PC-9 (cell line): ENCODE results near the gene SERINC4. TPM values are rescaled to one million over a fixed set of nuclear protein-coding genes. Genes with fewer than 3 reads are reported as not detected.
"Not testable (repeated sequence)": the region's sequence is repeated elsewhere in the genome, so short reads cannot be mapped to it uniquely, and the experiment has no call there.

ENCODE experiments used
- BruUV-seq: library from RNA; stranded (reverse); fragments of 400-500 nt; replicated peaks from 2 replicates; lab custom pipeline; 2021; lab: Mats Ljungman, UMichigan
- CTCF ChIA-PET: fragments of 300-600 bp; sonication (Branson Sonifier 250); formaldehyde crosslinking; loops from one replicate; lab custom pipeline; 2022; ENCODE audit warnings: antibody characterized with exemption; lab: Charles Lee
- POLR2A ChIA-PET: fragments of 300-600 bp; sonication (Branson Sonifier 250); formaldehyde crosslinking; loops from one replicate; lab custom pipeline; 2022; ENCODE audit warnings: antibody characterized with exemption; ENCODE audit not compliant: unreplicated experiment; lab: Charles Lee
- DNase-seq, 2 experiments: peaks; one replicate each; pipeline versions ENCODE4 v3.0.0 to v3.0.0-alpha.2; 2015 to 2022; ENCODE audit warnings: mixed read lengths in 1 of 2
- H2AFZ ChIP-seq: fragments of 200-600 bp; sonication (generic); 2 replicates; pipeline ENCODE4 v1.8.1; 2017; ENCODE audit warnings: antibody characterized with exemption
- H3F3A ChIP-seq: fragments of 200-600 bp; sonication (generic); 2 replicates; pipeline ENCODE4 v1.8.1; 2017; ENCODE audit warnings: antibody characterized with exemption, mild to moderate bottlenecking, low read depth; ENCODE audit not compliant: insufficient read depth
- H3K27ac ChIP-seq: fragments of 200-600 bp; sonication (generic); 2 replicates; pipeline ENCODE4 v1.6.1; 2016; ENCODE audit warnings: mixed run types
- H3K27me3 ChIP-seq: fragments of 200-600 bp; sonication (generic); 2 replicates; pipeline ENCODE4 v1.6.1; 2016; ENCODE audit warnings: low read depth, mixed run types; ENCODE audit not compliant: insufficient read depth
- H3K36me3 ChIP-seq: fragments of 200-600 bp; sonication (generic); 2 replicates; pipeline ENCODE4 v1.6.1; 2016; ENCODE audit warnings: low read depth, mixed run types
- H3K4me1 ChIP-seq: fragments of 200-600 bp; sonication (generic); replicated peaks from 2 replicates; pipeline ENCODE4 v1.6.1; 2016; ENCODE audit warnings: mixed run types; ENCODE audit not compliant: insufficient read depth
- H3K4me2 ChIP-seq: fragments of 200-600 bp; sonication (generic); 2 replicates; pipeline ENCODE4 v1.6.1; 2017; ENCODE audit warnings: mixed run types
- H3K4me3 ChIP-seq: fragments of 200-600 bp; sonication (generic); 2 replicates; pipeline ENCODE4 v1.6.1; 2016; ENCODE audit warnings: mixed run types
- H3K79me2 ChIP-seq: fragments of 200-600 bp; sonication (generic); 2 replicates; pipeline ENCODE4 v1.6.1; 2017; ENCODE audit warnings: low read depth, mixed run types
- H3K9me2 ChIP-seq: fragments of 200-600 bp; sonication (generic); 2 replicates; pipeline ENCODE4 v1.8.1; 2017; ENCODE audit warnings: mild to moderate bottlenecking; ENCODE audit not compliant: insufficient read depth
- H3K9me3 ChIP-seq: fragments of 200-600 bp; sonication (generic); 2 replicates; pipeline ENCODE4 v1.8.1; 2016; ENCODE audit warnings: low read depth; ENCODE audit not compliant: insufficient read depth
- H4K20me1 ChIP-seq: fragments of 200-600 bp; sonication (generic); 2 replicates; pipeline ENCODE4 v1.8.1; 2017; ENCODE audit not compliant: insufficient read depth
- CTCF ChIP-seq: fragments of 200-600 bp; sonication (generic); conservative IDR thresholded peaks from 2 replicates; pipeline ENCODE4 v1.6.1; 2017; ENCODE audit warnings: mixed run types, antibody characterized with exemption, mild to moderate bottlenecking, moderate library complexity
- EZH2 ChIP-seq: fragments of 200-600 bp; sonication (generic); IDR thresholded peaks from 2 replicates; pipeline ENCODE4 v1.8.0; 2017; ENCODE audit warnings: antibody characterized with exemption, low read depth
- intact Hi-C: fragments of 100-400 bp; cut with micrococcal nuclease; formaldehyde crosslinking; loops from one replicate; pipeline ENCODE4 v1.10.0; 2022; ENCODE audit not compliant: unreplicated experiment
- total RNA-seq: library from RNA; stranded (reverse); gene quantifications from 2 replicates; pipeline ENCODE4 v1.2.3, GENCODE V29; 2021

SERINC4 gene
- total RNA-seq, 1 experiment from 2014 or later: 0.46 TPM

- peak overlapping the region; percentile 94; the same call in 1 of the 2 replicates for H2AFZ ChIP-seq
- BruUV-seq: no TSS peak
- peak overlapping the region; percentile 62 for H3K4me3 ChIP-seq
- CTCF ChIA-PET: no interaction called here
- H3K79me2 ChIP-seq: peaks cover 29% of the 10 kb centered on the region
- H3K4me2 ChIP-seq: peak overlapping the region; percentile 89
- H3K9me2 ChIP-seq: no peaks in the 10 kb centered on the region
- no peak overlapping the region for H3K27ac ChIP-seq
- H3K36me3 ChIP-seq: no peaks in the 10 kb centered on the region
- H4K20me1 ChIP-seq: no peaks in the 10 kb centered on the region
- intact Hi-C loops: loop anchor here (10.0 kb wide), 1 partner anchor 51 kb away; the partner anchor contains the start of gene ELL3
- no peaks in the 10 kb centered on the region for H3K9me3 ChIP-seq
- TF ChIP-seq CTCF: no peak
- no peak for TF ChIP-seq EZH2
- H3K27me3 ChIP-seq: no peaks in the 10 kb centered on the region
- H3F3A ChIP-seq: peaks cover 13% of the 10 kb centered on the region; the same call in 1 of the 2 replicates
- POLR2A ChIA-PET: no interaction called here
- peaks cover 28% of the 10 kb centered on the region for H3K4me1 ChIP-seq
- DNase-seq: no peak
Measured at GRCh38 chr15:43826029-43826507, 26.0 kb upstream of the SERINC4 start.

- H3K27me3 ChIP-seq, CTCF ChIA-PET, H2AFZ ChIP-seq, H3K4me3 ChIP-seq, BruUV-seq, H3K27ac ChIP-seq, H3K36me3 ChIP-seq, DNase-seq, H4K20me1 ChIP-seq, H3K9me3 ChIP-seq, H3K9me2 ChIP-seq: not testable (repeated sequence)
- H3F3A ChIP-seq: peaks cover 13% of the 10 kb centered on the region; the same call in 1 of the 2 replicates
- intact Hi-C loops: loop anchor here (10.0 kb wide), 1 partner anchor 51 kb away; the partner anchor contains the start of gene ELL3
- H3K79me2 ChIP-seq: peaks cover 37% of the 10 kb centered on the region
- peaks cover 28% of the 10 kb centered on the region for H3K4me1 ChIP-seq
- POLR2A ChIA-PET: interaction anchor here (0.6 to 0.9 kb wide), 3 partner anchors 16 to 721 kb away, joined by 3 to 4 read pairs (median 3); no protein-coding TSS in a partner anchor
- peak overlapping the region; percentile 82; the same call in 1 of the 2 replicates for H3K4me2 ChIP-seq
Measured at GRCh38 chr15:43825305-43825704, 25.3 kb upstream of the SERINC4 start.

- H3K27ac ChIP-seq: peak within 1 kb of the TSS; percentile 72
- TSS peak; percentile 75 for BruUV-seq
- peak within 1 kb of the TSS; percentile 82 for H3K4me2 ChIP-seq
- peak within 1 kb of the TSS; percentile 63 for H3K4me3 ChIP-seq
- H3K79me2 ChIP-seq: peaks cover 42% of the 10 kb centered on the region
- peaks cover 13% of the 10 kb centered on the region; the same call in 1 of the 2 replicates for H3F3A ChIP-seq
- CTCF ChIA-PET: no interaction called here
- peaks cover 28% of the 10 kb centered on the region for H3K4me1 ChIP-seq
- H3K9me2 ChIP-seq: no peaks in the 10 kb centered on the region
- intact Hi-C loops: loop anchor here (10.0 kb wide), 1 partner anchor 50 kb away; the partner anchor contains the start of gene ELL3
- H3K27me3 ChIP-seq: no peaks in the 10 kb centered on the region
- no peaks in the 10 kb centered on the region for H3K9me3 ChIP-seq
- no peak for TF ChIP-seq EZH2
- TF ChIP-seq CTCF: no peak
- no peaks in the 10 kb centered on the region for H4K20me1 ChIP-seq
- POLR2A ChIA-PET: interaction anchor here (0.5 to 0.9 kb wide), 11 partner anchors 12 to 721 kb away, joined by 3 to 9 read pairs (median 4); partner anchors contain the start of gene ELL3
- no peaks in the 10 kb centered on the region for H3K36me3 ChIP-seq
- H2AFZ ChIP-seq: peak within 1 kb of the TSS; percentile 79
- DNase-seq: peak; percentile 86 to 92
Measured at GRCh38 chr15:43824302-43825246, 24.6 kb upstream of the SERINC4 start, which contains the start of gene MFAP1. Gene MFAP1 (minus strand): TSS chr15:43824690. CDS start chr15:43824569, 121 bp downstream.
